RWPE1 (cell line): ENCODE results near the gene NUDT16L1.

Experiments used
- CTCF ChIA-PET: fragments of 350-600 bp; sonication (Branson Sonifier 250); formaldehyde crosslinking; extraction: SDS; loops from one replicate; lab custom pipeline; 2021; lab: Yijun Ruan, JAX
- POLR2A ChIA-PET: fragments of 400-600 bp; formaldehyde crosslinking; extraction: SDS; loops from one replicate; lab custom pipeline; 2020; ENCODE audit warnings: antibody characterized with exemption; ENCODE audit not compliant: low non-redundant PET; lab: Yijun Ruan, JAX
- DNase-seq: peaks from one replicate; pipeline ENCODE4 v3.0.0; 2012; ENCODE audit warnings: low spot score
- H3K27ac ChIP-seq: fragments of 450-650 bp; 2 replicates; pipeline ENCODE4 v1.5.1; 2017
- TF ChIP-seq, protein P1 (sequence below): fragments of 450-650 bp; conservative IDR thresholded peaks from 2 replicates; pipeline ENCODE4 v1.5.1; 2017; ENCODE audit warnings: low read depth, mild to moderate bottlenecking

NUDT16L1 gene

DNA sequence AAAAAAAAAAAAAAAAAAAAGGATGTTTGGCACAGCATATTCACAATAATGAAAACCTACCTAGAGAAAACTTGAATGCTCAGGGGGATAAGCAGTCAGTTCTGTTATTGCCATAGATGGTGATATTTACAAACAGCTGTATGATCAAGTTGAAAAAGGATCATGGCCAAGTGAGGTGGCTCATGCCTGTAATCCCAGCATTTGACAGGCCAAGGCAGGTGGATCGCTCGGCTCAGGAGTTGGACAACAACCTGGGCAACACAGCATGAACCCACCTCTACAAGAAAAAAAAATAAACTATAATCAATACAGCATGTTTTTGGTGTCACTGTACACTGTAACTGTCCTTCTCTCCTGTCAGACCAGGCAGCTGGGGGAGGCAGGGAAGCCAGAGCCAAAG lies 21.6 kb downstream of the NUDT16L1 start:
- H3K27ac ChIP-seq, result no peak overlapping the region
- DNase-seq, result no peak
- ChIA-PET POLR2A (interaction anchor here (0.7 kb wide), 1 partner anchor 18 kb away, joined by 6 read pairs; no protein-coding TSS in a partner anchor), CTCF (no interaction called here)
- TF ChIP-seq, protein P1, sequence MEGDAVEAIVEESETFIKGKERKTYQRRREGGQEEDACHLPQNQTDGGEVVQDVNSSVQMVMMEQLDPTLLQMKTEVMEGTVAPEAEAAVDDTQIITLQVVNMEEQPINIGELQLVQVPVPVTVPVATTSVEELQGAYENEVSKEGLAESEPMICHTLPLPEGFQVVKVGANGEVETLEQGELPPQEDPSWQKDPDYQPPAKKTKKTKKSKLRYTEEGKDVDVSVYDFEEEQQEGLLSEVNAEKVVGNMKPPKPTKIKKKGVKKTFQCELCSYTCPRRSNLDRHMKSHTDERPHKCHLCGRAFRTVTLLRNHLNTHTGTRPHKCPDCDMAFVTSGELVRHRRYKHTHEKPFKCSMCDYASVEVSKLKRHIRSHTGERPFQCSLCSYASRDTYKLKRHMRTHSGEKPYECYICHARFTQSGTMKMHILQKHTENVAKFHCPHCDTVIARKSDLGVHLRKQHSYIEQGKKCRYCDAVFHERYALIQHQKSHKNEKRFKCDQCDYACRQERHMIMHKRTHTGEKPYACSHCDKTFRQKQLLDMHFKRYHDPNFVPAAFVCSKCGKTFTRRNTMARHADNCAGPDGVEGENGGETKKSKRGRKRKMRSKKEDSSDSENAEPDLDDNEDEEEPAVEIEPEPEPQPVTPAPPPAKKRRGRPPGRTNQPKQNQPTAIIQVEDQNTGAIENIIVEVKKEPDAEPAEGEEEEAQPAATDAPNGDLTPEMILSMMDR, result no peak

DNA sequence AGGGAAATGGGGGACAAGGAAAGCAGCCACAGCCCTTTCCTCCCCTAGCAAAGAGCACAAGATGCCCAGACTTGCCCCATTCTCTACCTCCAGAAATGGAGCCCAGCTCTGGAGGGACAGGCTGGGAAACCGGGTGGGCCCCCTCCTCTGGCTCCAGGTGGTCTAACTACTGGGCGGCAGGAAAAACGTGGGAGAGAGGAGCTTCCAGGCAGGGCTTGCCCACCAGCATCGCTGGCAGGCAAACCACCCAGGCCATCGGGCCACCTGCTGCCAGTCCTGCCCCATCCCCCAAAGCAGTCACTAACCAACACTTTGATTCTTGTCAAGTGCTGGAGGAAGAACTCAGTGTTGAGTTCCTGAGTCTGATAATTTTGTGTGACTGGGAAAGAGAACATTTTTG lies 25.1 kb downstream of the NUDT16L1 start:
- TF ChIP-seq, protein P1, result no peak
- DNase-seq, result no peak
- ChIA-PET CTCF (no interaction called here), POLR2A (no interaction called here)
- peak overlapping the region; percentile 55 for H3K27ac ChIP-seq

DNA sequence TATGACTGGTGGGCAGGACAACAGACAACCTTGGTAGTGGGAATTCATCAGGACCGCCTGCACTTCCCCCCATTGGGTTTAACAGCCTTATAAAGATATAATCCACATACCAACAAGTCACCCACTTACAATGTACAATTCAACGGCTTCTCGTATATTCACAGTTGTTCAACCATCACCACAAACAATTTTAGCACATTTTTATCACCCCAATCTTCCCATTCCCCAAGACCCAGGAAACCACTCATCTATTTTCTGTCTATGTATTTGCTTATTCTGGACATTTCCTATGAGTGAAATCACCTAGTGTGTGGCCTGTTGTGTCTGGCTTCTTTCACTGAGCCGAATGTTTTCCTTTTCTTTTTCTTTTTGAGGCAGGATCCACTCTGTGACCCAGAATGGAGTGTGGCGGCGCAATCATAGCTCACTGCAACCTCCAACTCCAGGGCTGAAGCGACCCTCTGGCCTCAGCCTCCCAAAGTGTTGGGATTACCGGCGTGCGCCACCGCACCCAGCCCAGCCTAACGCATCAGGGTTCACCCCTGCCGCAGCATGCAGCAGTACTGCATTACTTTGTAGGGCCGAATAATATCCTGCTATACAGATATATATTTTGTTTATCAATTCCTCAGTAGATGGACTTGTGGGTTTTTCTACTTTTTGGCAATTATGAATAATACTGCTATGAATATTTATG lies 29.9 kb downstream of the NUDT16L1 start:
- POLR2A ChIA-PET, result no interaction called here
- no peak for DNase-seq
- no peak overlapping the region for H3K27ac ChIP-seq
- TF ChIP-seq, protein P1, result no peak
- CTCF ChIA-PET, result no interaction called here

DNA sequence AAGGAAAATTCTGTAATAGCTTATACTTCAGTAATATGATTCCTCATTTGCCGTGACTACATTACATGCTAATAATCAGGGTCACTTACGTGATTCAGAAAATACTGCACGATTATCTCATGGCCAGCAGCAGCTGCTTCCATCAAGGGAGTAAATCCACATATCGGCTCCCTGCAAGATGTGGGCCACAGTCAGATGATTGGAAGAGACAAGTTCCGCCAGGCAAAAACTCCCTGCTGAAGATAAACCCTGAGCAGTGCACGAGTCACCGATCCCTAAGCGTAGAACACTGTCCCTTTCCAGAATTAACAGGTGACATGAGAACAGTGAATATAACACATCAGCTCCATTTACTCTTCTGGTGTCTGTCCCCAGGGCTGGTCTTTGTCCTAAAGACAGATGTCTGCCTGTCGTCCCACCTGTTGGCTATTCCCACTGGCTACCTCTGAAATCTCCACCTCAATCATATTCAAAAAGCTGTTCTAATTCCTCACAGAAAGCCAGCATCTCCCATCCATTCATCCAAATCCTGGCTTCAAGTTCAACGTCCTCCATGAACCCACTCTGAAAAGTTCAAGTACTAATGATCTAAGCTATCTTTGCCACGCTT lies 31.4 kb downstream of the NUDT16L1 start:
- ChIA-PET POLR2A (interaction anchor here (0.6 kb wide), 1 partner anchor 9 kb away, joined by 3 read pairs; the partner anchor contains the start of genes ANKS3 and DNAAF8), CTCF (interaction anchor here (0.6 kb wide), 1 partner anchor 53 kb away, joined by 7 read pairs; no protein-coding TSS in a partner anchor)
- TF ChIP-seq, protein P1, result no peak
- no peak for DNase-seq
- H3K27ac ChIP-seq, result no peak overlapping the region

- TF ChIP-seq, protein P1, result no peak
- DNase-seq, result no peak
- peak overlapping the region; percentile 2; the same call in 1 of the 2 replicates for H3K27ac ChIP-seq
- ChIA-PET POLR2A (no interaction called here), CTCF (interaction anchor here (0.6 kb wide), 1 partner anchor 1744 kb away, joined by 3 read pairs; no protein-coding TSS in a partner anchor)
Observed at GRCh38 chr16:4726616-4727015, 33.3 kb downstream of the NUDT16L1 start.

DNA sequence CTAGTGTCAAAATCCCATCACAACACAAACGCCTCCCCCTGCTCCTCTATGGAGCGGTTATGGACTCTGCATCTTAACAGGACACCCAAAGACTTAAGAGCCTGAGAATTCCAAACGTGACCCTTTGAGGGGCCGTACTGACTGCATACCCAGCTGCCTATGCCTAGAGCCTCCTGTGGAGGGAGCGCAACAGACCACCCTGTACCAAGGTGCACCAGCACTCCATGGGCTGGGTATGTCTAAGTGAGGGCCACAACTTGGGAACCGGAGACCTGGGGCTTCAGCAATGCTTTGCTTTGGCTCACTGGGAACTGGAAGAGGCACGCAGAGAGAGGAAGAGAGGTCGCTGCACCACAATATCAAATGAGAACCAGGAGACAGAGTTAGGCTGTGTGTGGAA lies 35.3 kb downstream of the NUDT16L1 start:
- TF ChIP-seq, protein P1, result no peak
- DNase-seq, result no peak
- ChIA-PET CTCF (no interaction called here), POLR2A (no interaction called here)
- no peak overlapping the region for H3K27ac ChIP-seq
